ENCODE measurements around the gene BMP7. TPM values are rescaled to one million over a fixed set of nuclear protein-coding genes. Genes with fewer than 3 reads are reported as not detected.

Gene BMP7
- total and polyA plus RNA-seq, 2 of the 13 experiments (the other 11 are each of a cell fraction or from before 2014, with no cell fraction given): not detected

GRCh38 chr20:57150559-57150958 lies 115.9 kb downstream of the BMP7 start (continued):
- no peak for TF ChIP-seq ZNF414 (CRISPR knock-in tag; IDR thresholded peaks at IDR 0.05)

GRCh38 chr20:57148263-57148662 lies 118.2 kb downstream of the BMP7 start:
- no peaks in the 10 kb centered on the region for H4K20me1 ChIP-seq (ENCODE audit: insufficient read depth, low read length)
- no peak overlapping the region for H3K27ac ChIP-seq (ENCODE audit: extremely low read length, insufficient read depth, low read length)
- in situ Hi-C loops (cut with HindIII; ENCODE audit: extremely low pct_ligation_motif_present, low pct_unique_long_range_greater_than_20kb): no loop called here
- DNase-seq (ENCODE audit: low spot score) (no peak), ATAC-seq (no peak), FAIRE-seq (no peak)
- H3K36me3 ChIP-seq (replicated peaks in 1 of 2; ENCODE audit: control insufficient read depth in 1 of 2, insufficient read depth in 2 of 2, low read length in 2 of 2): no peaks in the 10 kb centered on the region
- H3K4me1 ChIP-seq (ENCODE audit: insufficient read depth, low read length): no peaks in the 10 kb centered on the region
- no peaks in the 10 kb centered on the region for H3K9me3 ChIP-seq (ENCODE audit: low read length)
- H3K4me2 ChIP-seq (ENCODE audit: low read depth, low read length): no peak overlapping the region
- H3K27me3 ChIP-seq (ENCODE audit: control insufficient read depth in 1 of 2, insufficient read depth in 2 of 2, low read length in 2 of 2): peaks cover 0 to 25% of the 10 kb centered on the region in 2 experiments; a peak in 3 of 5 replicates
- H3K79me2 ChIP-seq (ENCODE audit: insufficient read depth, low read length): no peaks in the 10 kb centered on the region
- ChIA-PET POLR2A (no interaction called here), CTCF (ENCODE audit: low intra/inter-chr PET ratio, low total read pairs) (no interaction called here)
- no TSS peak for BruUV-seq (replicated peaks)
- H2AFZ ChIP-seq (ENCODE audit: low read length): no peak overlapping the region
- no peak overlapping the region for H3K4me3 ChIP-seq (replicated peaks in 1 of 3; ENCODE audit: insufficient read depth in 1 of 3, low read depth in 2 of 3, low read length in 3 of 3)
- intact Hi-C loops (cut with micrococcal nuclease; ENCODE audit: unreplicated experiment): no loop called here
- H3K9ac ChIP-seq (ENCODE audit: insufficient read depth, low read depth, low read length): no peak overlapping the region
- WGBS (ENCODE audit: low lambda C conversion rate): 14% methylated on average over 12 of the region's 13 CpGs
- no peak for TF ChIP-seq CERS6 (CRISPR knock-in tag; IDR thresholded peaks at IDR 0.05)
- TF ChIP-seq SIN3A (IDR thresholded peaks at IDR 0.05; ENCODE audit: borderline replicate concordance, low read depth, low read length): no peak
- TF ChIP-seq SRSF1 (optimal IDR thresholded peaks at IDR 0.05; ENCODE audit: low read depth, low read length): no peak
- TF ChIP-seq SNAI1 (CRISPR knock-in tag; IDR thresholded peaks at IDR 0.05; ENCODE audit: borderline replicate concordance): no peak
- TF ChIP-seq SNAPC5 (CRISPR knock-in tag; IDR thresholded peaks at IDR 0.05; ENCODE audit: borderline replicate concordance): no peak
- no peak for TF ChIP-seq YEATS4 (CRISPR knock-in tag; IDR thresholded peaks at IDR 0.05; ENCODE audit: borderline replicate concordance)
